Stomach (tissue), 4 donors: ENCODE data around the gene FOXL2.

Experiments used
- CTCF ChIP-seq, 7 experiments: fragments of 450-650 bp in 4 of 7; fragments of 200-600 bp in 3 of 7; sonication (generic) in 3 of 7; IDR thresholded peaks; one replicate each; pipeline ENCODE4 v1.5.1; 2016 to 2019; ENCODE audit warnings: antibody characterized with exemption in 7 of 7, control low read depth in 2 of 7, mild to moderate bottlenecking in 1 of 7
- POLR2AphosphoS5 ChIP-seq, 3 donors: sonication (generic); formaldehyde crosslinking; IDR thresholded peaks; one replicate each; pipeline ENCODE4 v1.6.1; 2016; ENCODE audit warnings: antibody characterized with exemption in 3 of 3

GRCh38 chr3:138972941-138973340, 26.0 kb upstream of the FOXL2 start:
- TF ChIP-seq POLR2AphosphoS5 (IDR thresholded peaks at IDR 0.05) (no peak), CTCF (IDR thresholded peaks at IDR 0.05) (no peak)
